ENCODE data around the gene C1RL.
A peak's percentile ranks its signal among the peaks of the same experiment; 100 is the strongest.

C1RL gene

DNA sequence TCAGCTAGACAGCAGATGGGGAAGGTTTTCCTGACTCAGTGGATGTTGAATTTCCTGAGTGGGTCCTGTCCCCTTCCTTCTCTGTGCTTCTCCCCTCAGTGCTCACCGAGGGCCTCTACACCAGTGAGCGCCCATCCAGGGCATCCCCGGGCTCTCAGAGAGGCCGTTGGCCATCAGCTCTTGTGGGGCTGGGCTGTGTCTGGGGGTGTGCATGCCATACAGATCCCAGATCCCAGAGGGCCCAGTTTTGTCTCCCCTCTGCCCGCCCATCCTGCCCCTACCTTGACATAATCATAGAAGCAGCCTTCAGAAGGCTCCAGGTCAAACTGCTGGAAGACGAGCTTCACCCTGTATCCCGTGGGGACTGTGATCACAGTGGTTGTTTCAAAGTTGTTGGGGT lies 17.8 kb downstream of the C1RL start:
- DNase-seq = no peak

DNA sequence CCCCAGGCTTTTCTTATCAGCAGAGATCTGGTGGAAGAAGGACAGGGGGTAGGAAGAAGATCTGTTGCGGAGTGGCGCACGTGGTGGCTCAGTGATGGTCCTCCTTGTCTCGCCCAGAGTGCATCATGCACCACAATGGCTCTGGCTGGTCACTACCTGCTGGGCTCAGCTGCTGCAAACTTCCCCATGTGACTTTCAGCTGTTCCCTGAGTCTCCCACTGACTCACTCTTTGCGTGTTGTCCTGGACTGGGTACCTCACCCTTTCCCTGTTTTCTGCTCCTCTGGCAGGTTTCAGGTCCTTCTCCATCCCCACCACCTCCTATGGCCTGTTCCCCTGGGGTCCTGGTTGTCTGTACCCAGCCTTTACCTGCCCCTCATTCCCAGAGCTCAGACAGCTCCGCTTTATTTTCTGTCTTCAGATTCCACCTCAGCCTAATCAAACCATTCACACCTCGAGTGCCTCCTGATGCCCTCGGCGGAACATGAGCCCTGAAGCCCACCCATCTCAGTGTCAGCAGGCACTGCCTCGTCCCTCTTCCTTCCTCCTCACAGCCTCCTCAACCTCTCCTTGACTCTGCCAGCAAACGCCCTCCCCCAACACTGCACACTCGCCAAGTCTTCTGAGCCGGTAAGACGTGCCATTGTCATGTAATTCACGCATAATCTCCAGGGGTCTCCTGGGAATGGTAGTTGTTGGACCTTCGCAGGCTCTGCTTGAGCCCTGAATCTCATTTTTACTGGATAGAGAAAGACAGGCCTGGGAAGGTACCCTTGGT lies 18.6 kb downstream of the C1RL start:
- DNase-seq = no peak

DNA sequence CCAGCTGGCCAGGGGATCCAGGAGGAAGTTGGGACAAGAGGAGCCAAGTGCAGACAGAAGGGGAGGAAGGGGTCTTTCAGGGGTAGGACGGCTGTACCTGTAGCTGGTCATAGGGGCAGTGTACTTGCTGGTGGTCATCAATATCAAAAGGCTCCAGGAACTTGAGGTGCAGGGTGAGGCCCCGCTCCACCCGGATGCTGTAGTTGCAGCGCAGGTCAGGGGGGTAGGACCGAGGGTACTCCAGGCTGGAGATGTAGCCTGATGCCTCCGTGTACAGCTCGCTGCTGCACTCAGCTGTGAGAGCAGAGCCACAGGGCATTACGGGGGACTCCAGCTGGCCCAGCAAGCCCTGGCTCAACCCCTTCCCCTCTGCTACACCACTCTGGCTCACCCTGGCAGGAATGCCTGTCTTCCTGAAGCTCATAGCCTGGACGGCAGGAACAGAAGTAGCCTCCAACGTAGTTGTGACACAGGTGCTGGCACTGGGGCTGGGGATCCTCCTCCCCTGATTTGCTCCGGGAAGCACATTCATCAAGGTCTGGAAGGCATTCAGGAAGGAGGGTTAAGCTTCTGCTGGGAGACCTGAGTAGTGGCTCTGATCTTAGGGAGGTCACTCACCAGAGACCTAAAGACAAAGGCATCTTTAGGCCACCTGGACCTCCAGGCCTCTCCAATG lies 19.7 kb downstream of the C1RL start:
- no peak for DNase-seq

DNA sequence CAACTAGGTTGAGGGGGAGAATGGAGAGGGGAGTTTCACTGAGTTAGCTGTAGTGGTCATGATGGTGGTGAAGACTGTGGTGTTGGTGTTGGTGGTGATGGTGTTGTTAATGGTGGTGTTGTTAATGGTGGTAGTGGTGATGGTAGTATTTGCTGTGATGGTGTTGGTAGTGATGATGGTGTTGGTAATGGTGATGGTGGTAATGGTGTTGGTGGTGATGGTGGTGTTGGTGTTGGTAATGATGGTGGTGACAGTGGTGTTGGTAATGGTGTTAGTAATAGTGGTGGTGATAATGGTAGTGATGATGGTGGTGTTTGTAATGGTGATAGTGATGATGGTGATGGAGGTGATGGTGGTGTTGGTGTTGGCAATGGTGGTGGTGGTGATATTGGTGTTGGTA lies 25.9 kb downstream of the C1RL start:
- DNase-seq = peak in 1 of 2 donors; percentile 4

DNA sequence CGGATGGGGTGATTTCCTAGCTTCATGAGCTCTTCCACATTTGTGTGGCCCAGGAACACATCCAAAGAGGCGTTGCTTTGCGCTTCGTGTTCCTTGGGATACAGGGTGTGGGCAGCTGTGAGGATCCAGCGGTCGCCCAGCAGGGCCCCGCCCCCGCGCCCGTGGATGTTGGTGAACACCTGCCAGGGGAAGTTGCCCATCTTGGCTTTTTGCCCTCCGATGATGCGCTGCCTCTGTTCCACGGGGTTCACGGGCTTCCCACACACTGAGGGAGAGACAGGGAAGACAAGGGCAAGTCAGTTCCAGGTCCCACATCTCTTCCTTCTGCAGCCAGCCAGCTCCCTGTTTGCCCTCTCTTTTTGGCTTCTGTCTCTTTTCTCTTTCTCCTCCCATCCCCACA lies 28.0 kb downstream of the C1RL start:
- no peak for DNase-seq

DNA sequence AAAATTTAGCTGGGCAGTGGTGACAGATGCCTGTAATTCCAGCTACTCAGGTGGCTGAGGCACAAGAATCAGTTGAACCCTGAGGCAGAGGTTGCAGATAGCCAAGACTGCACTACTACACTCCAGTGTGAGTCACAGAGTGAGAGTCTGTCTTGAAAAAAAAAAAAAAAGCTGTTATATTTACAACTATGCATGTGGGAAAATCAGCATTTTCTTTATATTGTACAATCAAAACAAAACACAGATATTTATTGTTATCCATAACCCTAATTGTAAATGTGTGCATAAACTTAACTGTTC lies 29.2 kb downstream of the C1RL start:
- no peak for DNase-seq

DNA sequence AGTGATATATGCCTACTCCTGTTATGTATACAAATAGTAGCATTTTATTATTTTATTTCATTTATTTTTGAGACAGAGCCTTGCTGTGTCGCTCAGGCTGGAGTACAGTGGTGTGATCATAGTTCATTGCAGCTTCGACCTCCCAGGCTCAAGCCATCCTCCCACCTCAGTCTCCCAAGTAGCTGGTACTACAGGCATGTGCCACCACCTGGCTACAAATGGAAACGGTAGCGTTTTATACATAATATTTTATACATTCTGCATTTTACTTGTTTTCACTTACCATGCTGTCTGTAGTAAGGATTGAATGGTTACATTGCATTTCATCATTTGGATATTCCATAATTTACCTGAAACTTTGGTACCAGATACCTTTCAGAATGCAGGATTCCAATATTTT lies 30.9 kb downstream of the C1RL start:
- no peak for DNase-seq

DNA sequence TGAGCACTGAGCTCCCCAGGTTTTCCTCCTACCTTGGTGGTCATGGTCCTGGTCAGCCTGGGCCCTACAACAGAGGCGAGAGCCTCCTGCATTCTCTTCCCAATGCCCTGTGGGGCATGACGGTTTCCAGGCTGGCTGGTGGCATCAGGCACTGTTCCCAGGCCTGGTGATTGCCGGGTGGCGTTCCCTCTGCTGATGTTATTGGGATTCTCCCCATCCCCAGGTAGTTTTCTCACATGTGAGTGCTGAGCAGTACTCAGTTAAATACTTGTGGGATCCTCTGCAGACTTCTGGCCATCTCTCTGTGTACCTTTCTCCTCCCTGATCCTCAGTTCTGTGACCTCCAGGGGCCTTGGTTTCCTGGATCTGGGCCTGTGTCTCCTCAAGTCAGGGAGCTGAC lies 32.5 kb downstream of the C1RL start:
- DNase-seq = no peak

DNA sequence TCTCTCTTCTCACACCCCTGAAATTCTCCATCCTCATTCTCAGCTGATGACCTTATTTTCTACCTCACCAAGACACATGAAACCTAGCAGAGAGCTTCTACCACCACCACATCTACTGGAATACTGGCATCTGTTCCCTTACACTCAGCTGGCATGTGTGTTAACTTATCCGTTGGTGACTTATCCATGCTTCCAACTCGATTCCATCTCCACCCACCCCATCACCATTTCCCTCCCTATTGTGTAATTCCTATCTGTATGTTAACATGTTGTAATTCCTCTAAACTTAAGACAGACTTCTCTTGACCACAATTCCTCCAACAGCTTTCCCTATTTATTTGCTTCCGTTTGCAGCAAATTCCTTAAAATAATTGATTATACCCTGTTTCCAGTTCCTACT lies 33.1 kb downstream of the C1RL start:
- no peak for DNase-seq

DNA sequence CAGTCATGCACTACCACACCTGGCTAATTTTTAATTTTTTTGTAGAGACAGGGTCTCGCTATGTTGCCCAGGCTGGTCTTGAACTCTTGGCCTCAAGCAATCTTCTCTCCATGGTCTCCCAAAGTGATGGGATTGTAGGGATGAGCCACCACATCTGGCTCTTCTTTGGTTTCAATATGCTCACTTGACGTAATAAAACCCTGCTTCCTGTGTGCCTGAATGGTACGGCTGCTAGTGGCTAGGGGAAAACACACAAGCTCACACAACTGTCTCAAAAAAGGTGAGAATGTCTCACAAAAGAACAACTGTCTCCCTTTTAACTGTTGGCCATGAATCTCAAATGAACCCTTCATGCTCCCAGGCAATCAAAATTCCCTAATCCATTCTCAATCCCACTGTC lies 33.5 kb downstream of the C1RL start:
- DNase-seq = no peak

DNA sequence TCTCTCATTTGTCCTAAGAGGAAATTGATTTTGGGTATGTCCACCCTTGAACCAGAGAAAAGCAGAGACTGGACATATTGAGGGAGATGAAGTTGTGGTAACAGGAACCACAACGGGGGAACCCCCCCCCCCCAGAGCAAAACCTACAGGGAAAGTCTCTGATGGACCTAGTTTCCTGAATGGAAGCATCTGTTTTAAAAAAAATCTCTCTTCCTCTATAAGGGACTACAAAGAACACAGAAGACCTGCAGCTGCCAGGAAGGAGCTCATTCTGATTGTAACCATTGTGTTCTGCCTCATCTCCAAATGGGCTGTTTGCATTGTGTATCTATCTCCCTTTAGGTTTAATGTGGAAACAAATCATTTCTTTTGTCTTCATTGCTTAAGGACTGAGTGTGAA lies 35.1 kb downstream of the C1RL start:
- DNase-seq = no peak

DNA sequence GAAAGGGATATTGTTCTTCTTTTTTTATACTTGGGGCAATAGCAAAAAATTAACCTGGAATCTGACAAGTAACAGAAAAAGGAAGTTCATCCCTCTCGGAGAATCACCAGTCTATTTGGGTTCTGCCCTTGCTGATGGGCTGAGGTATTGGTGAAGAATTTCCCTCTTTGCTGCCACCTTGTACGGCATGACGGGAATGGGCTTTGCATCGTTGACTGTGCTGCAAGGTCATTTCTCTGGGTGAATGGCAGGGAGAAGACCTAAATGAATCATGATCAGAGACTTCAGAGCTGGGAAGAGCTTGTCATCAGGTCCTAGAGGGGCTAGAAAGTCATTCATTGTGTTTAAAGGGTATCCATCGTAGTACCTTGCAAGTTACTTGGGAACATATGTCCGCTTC lies 36.5 kb downstream of the C1RL start:
- no peak for DNase-seq

DNA sequence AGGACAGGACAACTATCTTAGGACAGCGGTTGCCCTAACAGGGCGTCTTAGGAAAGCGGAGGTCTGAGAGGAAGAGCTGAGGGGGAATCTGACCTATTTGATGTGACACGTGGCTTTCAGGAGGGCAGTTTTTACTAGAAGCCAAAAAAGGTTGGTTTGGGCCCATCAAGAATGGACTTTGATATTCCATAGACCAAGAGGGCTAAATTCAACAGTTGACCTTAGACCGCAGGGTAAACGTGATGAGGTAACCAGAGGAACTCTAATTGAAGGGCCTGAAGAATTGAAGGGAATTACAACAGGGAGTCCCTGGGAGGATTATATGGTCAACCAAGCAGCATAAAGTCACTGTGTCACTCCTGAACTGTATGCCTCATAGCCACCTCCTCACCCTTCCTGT lies 37.0 kb downstream of the C1RL start:
- no peak for DNase-seq

DNA sequence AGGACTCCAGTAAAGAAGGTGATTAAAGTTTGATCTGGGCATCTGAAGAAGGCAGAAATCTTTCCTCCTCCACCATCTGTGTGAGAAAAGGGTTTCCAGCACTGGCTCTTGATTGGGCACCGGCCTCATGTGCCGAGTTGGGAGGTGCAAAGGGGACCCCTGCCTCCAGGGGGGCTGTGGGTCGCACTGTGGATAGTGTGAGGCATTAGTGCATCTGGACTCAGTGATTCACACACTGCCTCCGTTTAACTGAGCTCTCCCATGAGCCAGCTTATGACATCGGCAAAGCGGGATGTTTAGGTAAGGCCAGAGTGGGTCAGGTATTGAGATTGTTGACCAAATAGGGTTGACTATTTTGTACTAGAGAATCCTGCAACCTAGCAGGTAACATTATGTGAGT lies 39.6 kb downstream of the C1RL start:
- no peak for DNase-seq

DNA sequence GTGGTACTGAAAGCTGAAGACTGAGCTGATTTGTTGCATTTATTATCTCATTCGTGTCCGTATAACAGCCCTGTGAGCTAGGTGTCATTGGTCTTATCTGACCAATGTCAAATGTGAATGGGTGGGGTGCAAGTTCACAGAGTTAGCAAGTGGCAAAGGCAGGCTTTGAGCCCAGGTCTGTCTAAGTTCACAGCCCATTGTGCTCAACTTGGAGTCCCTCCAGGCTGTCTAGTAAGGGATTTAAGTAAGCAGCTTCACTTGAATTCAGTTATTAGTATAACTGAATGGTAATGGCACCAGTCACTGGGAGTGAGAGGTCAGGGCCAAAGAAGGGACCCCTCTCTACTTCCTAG lies 40.0 kb downstream of the C1RL start:
- DNase-seq = no peak

DNA sequence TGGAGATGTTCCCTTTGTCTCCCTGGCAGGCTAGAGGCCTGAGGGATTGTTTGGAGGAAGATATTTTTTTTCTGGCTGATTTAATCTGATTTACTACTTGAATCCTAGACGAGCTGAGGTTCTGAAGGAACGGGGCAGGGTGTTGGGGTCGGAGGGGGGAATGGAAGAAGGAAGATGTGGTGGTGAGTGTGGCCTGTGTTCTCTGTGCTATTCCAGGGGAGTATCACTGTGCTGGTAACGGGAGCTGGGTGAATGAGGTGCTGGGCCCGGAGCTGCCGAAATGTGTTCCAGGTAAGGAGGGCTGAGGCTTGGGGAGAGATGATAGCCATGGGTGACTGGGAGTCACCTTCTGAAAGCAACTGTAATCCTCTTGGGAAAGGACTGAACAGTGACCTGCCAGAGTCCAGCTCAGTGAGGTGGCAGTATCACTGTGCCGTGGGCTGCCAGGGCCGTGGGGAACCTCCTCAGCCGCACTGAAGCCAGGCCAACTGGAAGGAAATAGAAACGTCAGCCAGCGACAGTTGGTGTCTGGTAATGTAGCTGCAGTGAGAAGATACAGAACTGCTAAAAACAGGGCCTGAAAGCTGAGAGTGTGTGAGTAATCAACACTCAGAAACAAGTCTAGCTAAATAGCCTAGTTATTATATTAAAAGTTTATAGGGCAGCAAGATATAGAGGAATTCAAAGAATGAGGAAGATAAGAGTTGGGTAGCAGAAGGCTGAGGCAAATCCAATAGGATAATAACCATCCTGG lies 40.6 kb downstream of the C1RL start:
- no peak for DNase-seq

DNA sequence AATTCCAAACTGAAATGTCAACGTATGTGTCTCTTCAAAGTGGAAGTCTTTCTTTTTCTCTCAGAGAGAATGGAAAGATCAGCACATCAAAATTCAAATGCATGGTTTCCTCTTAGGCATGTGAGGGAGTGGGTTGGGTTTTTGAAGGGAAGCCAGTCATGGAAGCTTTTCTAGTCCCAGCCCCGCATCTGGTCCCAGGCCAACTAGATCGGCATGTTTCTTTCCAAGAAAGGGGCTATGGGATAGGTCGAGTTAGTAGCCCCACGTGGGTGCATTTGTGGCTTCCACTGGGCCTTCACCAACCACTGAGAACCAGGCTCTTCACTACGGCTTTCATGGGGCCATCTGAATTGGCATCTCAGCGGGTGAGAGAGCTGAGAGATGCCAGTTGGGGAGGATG lies 41.9 kb downstream of the C1RL start:
- no peak for DNase-seq

DNA sequence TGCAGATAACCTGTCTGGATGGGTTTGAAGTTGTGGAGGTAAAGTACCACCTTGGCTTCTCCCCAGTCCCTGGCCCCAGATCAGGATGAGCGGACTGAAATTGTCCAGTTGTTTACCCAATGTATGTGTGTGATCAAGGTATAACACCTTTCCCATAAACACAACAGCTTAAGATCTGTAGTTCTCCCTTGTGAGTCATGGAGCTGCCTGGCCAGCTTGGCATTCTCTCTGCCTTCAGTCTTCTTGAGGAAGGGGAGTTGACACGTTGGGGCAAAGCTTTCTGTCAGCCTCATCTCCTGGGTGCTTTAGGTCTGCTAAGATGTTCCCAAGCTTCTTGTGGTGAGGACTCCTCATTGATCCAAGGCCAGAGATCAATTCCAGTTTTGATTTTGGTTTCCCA lies 42.4 kb downstream of the C1RL start:
- no peak for DNase-seq

DNA sequence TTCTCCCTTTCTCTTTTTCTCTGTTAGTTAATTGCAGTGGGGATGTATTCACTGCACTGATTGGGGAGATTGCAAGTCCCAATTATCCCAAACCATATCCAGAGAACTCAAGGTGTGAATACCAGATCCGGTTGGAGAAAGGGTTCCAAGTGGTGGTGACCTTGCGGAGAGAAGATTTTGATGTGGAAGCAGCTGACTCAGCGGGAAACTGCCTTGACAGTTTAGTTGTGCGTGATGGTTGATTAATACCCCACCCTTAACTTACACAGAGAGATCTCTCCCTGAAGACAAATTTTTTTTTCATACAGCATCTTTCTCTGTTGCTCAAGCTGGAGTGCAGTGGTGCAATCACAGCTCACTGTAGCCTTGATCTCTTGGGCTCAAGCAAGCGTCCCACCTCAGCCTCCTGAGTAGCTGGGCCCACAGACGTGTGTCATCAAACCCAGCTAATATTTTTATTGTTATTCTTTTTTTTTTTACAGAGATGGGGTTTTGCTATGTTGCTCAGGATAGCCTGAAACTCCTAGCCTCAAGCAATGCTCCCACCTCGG lies 43.9 kb downstream of the C1RL start:
- no peak for DNase-seq

DNA sequence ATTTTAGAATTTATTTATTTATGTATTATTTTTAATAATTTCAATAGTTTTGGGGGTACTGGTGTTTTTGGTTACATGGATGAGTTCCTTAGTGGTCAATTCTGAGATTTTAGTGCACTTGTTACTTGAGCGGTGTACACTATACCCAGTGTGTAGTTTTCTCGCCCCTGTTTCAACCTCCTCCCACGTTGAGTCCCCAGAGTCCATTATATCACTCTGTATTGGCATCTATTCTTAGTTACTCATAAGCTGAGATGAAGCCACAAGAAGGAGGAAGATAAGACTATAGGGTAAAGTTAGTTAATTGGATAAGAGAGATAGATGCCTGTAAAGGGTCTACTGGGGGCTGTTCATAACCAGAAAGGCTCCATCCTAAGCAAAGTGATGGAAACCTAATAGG lies 44.5 kb downstream of the C1RL start:
- DNase-seq = no peak

DNA sequence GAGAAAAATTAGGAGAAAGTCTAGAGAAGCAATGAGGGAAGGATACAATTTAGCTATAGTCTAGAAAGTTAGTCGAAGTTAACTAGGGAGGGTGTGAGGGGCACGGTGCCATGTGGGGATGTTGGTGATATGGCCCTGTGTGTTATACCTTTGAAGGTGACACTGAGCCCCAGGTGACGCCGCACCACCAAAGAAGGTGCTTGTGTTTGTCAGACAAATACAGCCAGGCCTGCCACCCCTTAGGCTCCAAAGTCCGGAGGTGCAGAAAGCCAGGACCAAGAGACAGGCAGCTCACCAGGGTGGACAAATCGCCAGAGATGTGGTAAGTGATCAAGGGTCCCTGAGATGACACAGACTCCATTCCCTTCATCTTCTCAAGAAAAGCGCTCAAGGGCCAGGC lies 47.4 kb downstream of the C1RL start:
- DNase-seq = no peak

DNA sequence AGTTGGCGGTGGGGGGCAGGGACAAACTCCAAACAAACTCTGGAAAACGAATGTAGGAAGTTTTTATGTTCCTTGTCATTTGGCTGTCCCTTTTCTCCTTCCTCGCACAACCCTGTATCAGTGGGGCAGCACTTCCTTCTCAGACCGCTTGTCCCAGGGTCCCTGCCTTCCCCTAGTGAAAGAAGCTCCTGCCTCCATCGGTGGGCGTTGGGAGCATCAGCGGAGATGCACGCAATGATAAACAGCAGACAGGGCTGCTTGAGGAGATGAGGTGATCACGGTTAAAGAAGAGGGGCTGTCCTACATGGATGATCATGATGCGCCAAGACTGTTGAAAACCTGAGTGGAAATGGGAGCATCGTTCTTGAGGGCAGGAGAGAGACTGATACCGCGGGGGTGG lies 47.9 kb downstream of the C1RL start:
- DNase-seq = no peak

DNA sequence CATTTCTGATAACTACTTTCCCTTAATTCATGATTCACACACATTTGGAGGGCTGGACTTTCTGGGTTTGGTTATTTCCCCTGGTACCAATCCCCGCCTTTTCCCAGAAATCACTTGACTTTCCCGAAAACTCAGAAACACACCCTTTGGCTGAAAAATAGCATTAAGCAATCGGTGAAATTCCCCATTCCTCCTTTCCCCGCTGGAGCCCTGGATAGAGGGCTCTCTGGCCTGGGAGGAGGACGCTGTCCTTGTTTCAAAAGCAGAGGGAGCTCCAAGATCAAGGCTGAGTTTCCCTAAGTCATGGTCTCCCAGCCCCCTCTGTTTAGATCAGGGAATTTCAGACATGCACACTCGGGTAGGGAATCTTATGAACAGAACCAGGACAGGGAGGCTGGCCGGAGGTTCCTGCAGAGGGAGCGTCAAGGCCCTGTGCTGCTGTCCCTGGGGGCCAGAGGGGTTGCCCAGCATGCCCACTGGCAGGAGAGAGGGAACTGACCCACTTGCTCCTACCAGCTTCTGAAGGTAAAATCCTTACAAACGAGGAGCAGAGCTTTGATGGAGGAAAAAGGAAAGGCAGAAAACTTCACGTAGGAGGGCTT lies 48.6 kb downstream of the C1RL start, which contains the start of gene C1S:
Gene C1S, plus strand, starts transcription at position 366 of the 602 bp plus-strand sequence. CDS start 1,195 bp downstream, outside the sequence.
- DNase-seq = no peak

DNA sequence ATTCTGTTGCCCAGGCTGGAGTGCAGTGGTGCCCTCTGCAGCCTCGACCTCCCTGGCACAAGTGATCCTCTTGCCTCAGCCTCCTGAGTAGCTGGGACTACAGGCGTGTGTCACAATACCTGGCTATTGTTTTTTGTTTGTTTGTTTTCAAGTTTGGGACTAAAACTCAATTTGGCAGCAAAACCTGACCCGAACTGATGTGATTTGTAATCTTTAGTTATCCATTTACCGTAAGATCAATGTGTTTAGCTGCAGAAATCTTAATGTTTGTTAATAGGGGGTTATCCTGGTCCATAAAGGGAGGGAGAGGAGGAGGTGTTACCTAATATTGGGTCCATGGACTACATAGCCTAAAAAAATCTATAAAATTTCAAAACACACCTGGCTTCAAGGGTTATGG lies 49.2 kb downstream of the C1RL start:
- DNase-seq = no peak
